ENCODE data around the gene CHD5. TPM values are rescaled to one million over a fixed set of nuclear protein-coding genes. Genes with fewer than 3 reads are reported as not detected.

CHD5 gene
- total and polyA plus RNA-seq, 7 experiments from 2014 or later: 0.14 to 2.8 (median 0.37) TPM; not detected in 2

GRCh38 chr1:6165027-6165426 lies 15.1 kb downstream of the CHD5 start:
- Histone ChIP-seq H3K27ac (ENCODE audit: low read depth, low read length) (no peak overlapping the region), H3K36me3 (ENCODE audit: control insufficient read depth in 2 of 3, insufficient read depth in 3 of 3, low read length in 3 of 3) (no peaks in the 10 kb centered on the region), H3K4me3 (ENCODE audit: low read length) (no peak overlapping the region), H3K27me3 (ENCODE audit: control insufficient read depth in 2 of 2, insufficient read depth in 2 of 2, low read length in 2 of 2) (no peaks in the 10 kb centered on the region), H3K9me3 (ENCODE audit: control insufficient read depth in 2 of 3, low read length in 3 of 3) (no peaks in the 10 kb centered on the region), H3K4me1 (ENCODE audit: control insufficient read depth in 2 of 2, insufficient read depth in 2 of 2, low read length in 2 of 2) (no peaks in the 10 kb centered on the region)
- peaks cover 3 to 17% (median 8%) of the 10 kb centered on the region in 5 donors for H3K27me3 Mint-ChIP-seq
- no peak overlapping the region for H3K27ac Mint-ChIP-seq
- ATAC-seq: no peak
- peaks cover 0 to 2% (median 0%) of the 10 kb centered on the region in 7 donors for H3K4me1 Mint-ChIP-seq
- intact Hi-C loops (cut with micrococcal nuclease): no loop called here
- H3K36me3 Mint-ChIP-seq: no peaks in the 10 kb centered on the region
- POLR2A ChIA-PET: no interaction called here
- H3K9me3 Mint-ChIP-seq: no peaks in the 10 kb centered on the region
- no peak for DNase-seq
- CTCF ChIA-PET: no interaction called here
- no peak overlapping the region for H3K4me3 Mint-ChIP-seq

DNA sequence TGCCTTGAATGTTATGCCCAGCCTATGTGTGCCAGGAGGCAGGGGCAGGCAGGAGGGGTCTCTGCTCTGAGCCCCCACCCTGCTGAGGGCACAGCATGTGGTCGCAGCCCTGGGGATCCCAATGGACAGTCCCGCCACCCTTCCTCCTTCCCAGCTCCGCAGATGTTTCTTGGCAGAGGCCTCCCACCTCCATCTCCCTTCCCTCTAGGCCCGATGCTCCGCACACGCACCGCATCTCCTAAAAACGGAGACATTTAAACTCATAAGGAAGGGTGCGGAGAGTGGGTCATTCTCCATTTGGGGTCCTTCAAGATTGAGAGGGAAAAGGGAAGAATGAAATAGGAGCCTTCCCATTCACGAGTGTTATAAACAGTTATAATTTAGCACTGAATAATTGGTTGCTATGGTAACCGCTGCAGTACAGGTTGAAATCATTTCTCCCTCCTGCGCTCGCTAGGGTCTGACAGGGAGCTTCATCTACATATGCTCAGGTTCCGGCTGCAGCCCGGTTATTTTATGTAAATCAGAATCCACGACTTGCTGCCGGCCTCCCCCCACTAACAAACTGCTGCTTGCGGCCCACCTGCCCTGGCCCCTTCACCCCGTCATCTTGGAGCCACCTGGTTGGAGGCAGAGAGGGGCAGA lies 16.0 kb downstream of the CHD5 start:
- no peaks in the 10 kb centered on the region for H3K27me3 ChIP-seq (ENCODE audit: control insufficient read depth in 2 of 2, insufficient read depth in 2 of 2, low read length in 2 of 2)

DNA sequence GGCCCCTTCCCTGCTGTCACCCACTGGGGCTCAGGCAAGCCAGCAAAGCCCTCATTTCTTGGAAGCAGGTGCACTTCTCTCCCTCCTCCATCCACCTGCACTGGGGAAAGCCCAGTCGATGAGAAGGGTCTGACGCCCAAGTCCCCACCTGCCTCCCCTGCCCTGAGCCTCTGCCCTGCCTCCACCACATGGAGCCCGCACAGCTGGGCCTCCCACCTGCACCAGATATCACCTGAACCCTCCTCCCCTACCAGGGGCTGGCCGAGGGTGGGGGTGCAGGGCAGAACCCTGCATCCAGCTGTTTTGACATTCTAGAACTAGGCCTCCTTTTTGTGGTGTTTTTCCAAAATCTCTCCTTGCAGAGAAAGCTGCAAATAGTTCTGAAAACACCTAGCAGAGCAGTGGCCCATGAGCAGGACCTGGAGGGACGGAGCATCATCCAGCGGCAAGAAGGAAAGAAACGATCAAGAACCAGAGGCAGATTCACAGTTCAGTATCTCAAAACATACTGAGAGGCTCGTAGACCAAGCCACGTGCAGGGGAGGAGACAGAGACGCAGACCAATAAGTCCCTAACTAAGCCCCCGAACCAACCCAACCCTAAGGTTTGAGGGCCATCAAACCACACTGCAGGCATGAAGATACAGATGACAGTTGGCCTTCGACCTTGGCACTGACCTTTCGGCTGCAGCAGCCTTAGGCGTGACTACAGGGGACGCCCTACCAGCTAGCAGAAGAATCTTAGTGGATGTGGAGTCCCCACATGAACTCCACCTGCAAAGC lies 16.7 kb downstream of the CHD5 start:
- no peak for ATAC-seq
- DNase-seq: no peak
- no peaks in the 10 kb centered on the region for H3K9me3 ChIP-seq (ENCODE audit: control insufficient read depth in 2 of 3, low read length in 3 of 3)

More for the DNA sequence above, 16.0 kb downstream of the CHD5 start:
- Mint-ChIP-seq H3K36me3 (peaks cover 0 to 4% (median 0%) of the 10 kb centered on the region in 5 donors), H3K4me3 (no peak overlapping the region), H3K27ac (no peak overlapping the region), H3K9me3 (no peaks in the 10 kb centered on the region), H3K27me3 (peaks cover 3 to 21% (median 13%) of the 10 kb centered on the region in 5 donors), H3K4me1 (peaks cover 0 to 5% (median 0%) of the 10 kb centered on the region in 7 donors)
- ChIA-PET CTCF (no interaction called here), POLR2A (no interaction called here)
- no peak for DNase-seq
- Histone ChIP-seq H3K27ac (ENCODE audit: low read depth, low read length) (no peak overlapping the region), H3K9me3 (ENCODE audit: control insufficient read depth in 2 of 3, low read length in 3 of 3) (no peaks in the 10 kb centered on the region), H3K36me3 (ENCODE audit: control insufficient read depth in 2 of 3, insufficient read depth in 3 of 3, low read length in 3 of 3) (no peaks in the 10 kb centered on the region), H3K4me1 (ENCODE audit: control insufficient read depth in 2 of 2, insufficient read depth in 2 of 2, low read length in 2 of 2) (no peaks in the 10 kb centered on the region), H3K4me3 (ENCODE audit: low read length) (no peak overlapping the region)
- ATAC-seq: no peak
- intact Hi-C loops (cut with micrococcal nuclease): no loop called here

GRCh38 chr1:6162773-6163172 lies 17.3 kb downstream of the CHD5 start:
- ATAC-seq: no peak
- no peaks in the 10 kb centered on the region for H3K9me3 Mint-ChIP-seq
- H3K4me3 Mint-ChIP-seq: no peak overlapping the region
- peaks cover 3 to 27% (median 13%) of the 10 kb centered on the region in 5 donors for H3K27me3 Mint-ChIP-seq
- no peaks in the 10 kb centered on the region for H3K9me3 ChIP-seq (ENCODE audit: control insufficient read depth in 2 of 3, low read length in 3 of 3)
- no peaks in the 10 kb centered on the region for H3K4me1 ChIP-seq (ENCODE audit: control insufficient read depth in 2 of 2, insufficient read depth in 2 of 2, low read length in 2 of 2)
- intact Hi-C loops (cut with micrococcal nuclease): no loop called here
- H3K4me3 ChIP-seq (ENCODE audit: low read length): no peak overlapping the region
- ChIA-PET POLR2A (no interaction called here), CTCF (no interaction called here)
- no peaks in the 10 kb centered on the region for H3K36me3 ChIP-seq (ENCODE audit: control insufficient read depth in 2 of 3, insufficient read depth in 3 of 3, low read length in 3 of 3)
- no peaks in the 10 kb centered on the region for H3K27me3 ChIP-seq (ENCODE audit: control insufficient read depth in 2 of 2, insufficient read depth in 2 of 2, low read length in 2 of 2)
- no peak overlapping the region for H3K27ac Mint-ChIP-seq
- H3K4me1 Mint-ChIP-seq: peaks cover 0 to 8% (median 0%) of the 10 kb centered on the region in 7 donors
- no peak for DNase-seq
- no peak overlapping the region for H3K27ac ChIP-seq (ENCODE audit: low read depth, low read length)
- H3K36me3 Mint-ChIP-seq: peaks cover 0 to 4% (median 0%) of the 10 kb centered on the region in 5 donors

More for the DNA sequence above, 16.7 kb downstream of the CHD5 start:
- Histone ChIP-seq H3K27me3 (ENCODE audit: control insufficient read depth in 2 of 2, insufficient read depth in 2 of 2, low read length in 2 of 2) (no peaks in the 10 kb centered on the region), H3K27ac (ENCODE audit: low read depth, low read length) (no peak overlapping the region), H3K4me3 (ENCODE audit: low read length) (no peak overlapping the region), H3K4me1 (ENCODE audit: control insufficient read depth in 2 of 2, insufficient read depth in 2 of 2, low read length in 2 of 2) (no peaks in the 10 kb centered on the region), H3K36me3 (ENCODE audit: control insufficient read depth in 2 of 3, insufficient read depth in 3 of 3, low read length in 3 of 3) (no peaks in the 10 kb centered on the region)
- intact Hi-C loops (cut with micrococcal nuclease): no loop called here
- H3K4me3 Mint-ChIP-seq: no peak overlapping the region
- no peak overlapping the region for H3K27ac Mint-ChIP-seq
- ChIA-PET POLR2A (no interaction called here), CTCF (no interaction called here)
- no peaks in the 10 kb centered on the region for H3K9me3 Mint-ChIP-seq
- peaks cover 0 to 8% (median 0%) of the 10 kb centered on the region in 7 donors for H3K4me1 Mint-ChIP-seq
- peaks cover 0 to 4% (median 0%) of the 10 kb centered on the region in 5 donors for H3K36me3 Mint-ChIP-seq
- peaks cover 3 to 25% (median 13%) of the 10 kb centered on the region in 5 donors for H3K27me3 Mint-ChIP-seq

- Mint-ChIP-seq H3K27me3 (peaks cover 3 to 22% (median 13%) of the 10 kb centered on the region in 5 donors), H3K4me3 (no peak overlapping the region), H3K36me3 (peaks cover 0 to 4% (median 0%) of the 10 kb centered on the region in 5 donors), H3K27ac (no peak overlapping the region), H3K9me3 (no peaks in the 10 kb centered on the region), H3K4me1 (peaks cover 0 to 11% (median 0%) of the 10 kb centered on the region in 7 donors)
- H3K27ac ChIP-seq (ENCODE audit: low read depth, low read length): no peak overlapping the region
- H3K4me1 ChIP-seq (ENCODE audit: control insufficient read depth in 2 of 2, insufficient read depth in 2 of 2, low read length in 2 of 2): no peaks in the 10 kb centered on the region
- no peaks in the 10 kb centered on the region for H3K36me3 ChIP-seq (ENCODE audit: control insufficient read depth in 2 of 3, insufficient read depth in 3 of 3, low read length in 3 of 3)
- DNase-seq (no peak), ATAC-seq (no peak)
- ChIA-PET POLR2A (no interaction called here), CTCF (no interaction called here)
- H3K4me3 ChIP-seq (ENCODE audit: low read length): no peak overlapping the region
- no peaks in the 10 kb centered on the region for H3K9me3 ChIP-seq (ENCODE audit: control insufficient read depth in 2 of 3, low read length in 3 of 3)
- H3K27me3 ChIP-seq (ENCODE audit: control insufficient read depth in 2 of 2, insufficient read depth in 2 of 2, low read length in 2 of 2): no peaks in the 10 kb centered on the region
- intact Hi-C loops (cut with micrococcal nuclease): no loop called here
These were observed 17.8 kb downstream of the CHD5 start for GRCh38 chr1:6162341-6162740.

GRCh38 chr1:6158181-6158580 lies 21.9 kb downstream of the CHD5 start:
- H3K27me3 ChIP-seq (ENCODE audit: control insufficient read depth in 2 of 2, insufficient read depth in 2 of 2, low read length in 2 of 2): no peaks in the 10 kb centered on the region
- peaks cover under 1 to 22% (median 13%) of the 10 kb centered on the region in 5 donors for H3K27me3 Mint-ChIP-seq
- no peak overlapping the region for H3K4me3 ChIP-seq (ENCODE audit: low read length)
- H3K9me3 Mint-ChIP-seq: no peaks in the 10 kb centered on the region
- no peak for ATAC-seq
- H3K4me3 Mint-ChIP-seq: no peak overlapping the region
- H3K27ac ChIP-seq (ENCODE audit: low read depth, low read length): no peak overlapping the region
- H3K36me3 Mint-ChIP-seq: peaks cover 0 to 4% (median 0%) of the 10 kb centered on the region in 5 donors
- H3K4me1 ChIP-seq (ENCODE audit: control insufficient read depth in 2 of 2, insufficient read depth in 2 of 2, low read length in 2 of 2): peaks cover 0 to 5% of the 10 kb centered on the region in 2 donors
- peaks cover 0 to 24% (median 5%) of the 10 kb centered on the region in 7 donors for H3K4me1 Mint-ChIP-seq
- intact Hi-C loops (cut with micrococcal nuclease): no loop called here
- no peak for DNase-seq
- ChIA-PET POLR2A (no interaction called here), CTCF (interaction anchor here (0.7 kb wide), 1 partner anchor 1650 kb away, joined by 5 read pairs; no protein-coding TSS in a partner anchor)
- H3K9me3 ChIP-seq (ENCODE audit: control insufficient read depth in 2 of 3, low read length in 3 of 3): no peaks in the 10 kb centered on the region
- H3K36me3 ChIP-seq (ENCODE audit: control insufficient read depth in 2 of 3, insufficient read depth in 3 of 3, low read length in 3 of 3): no peaks in the 10 kb centered on the region
- H3K27ac Mint-ChIP-seq: no peak overlapping the region
